A549 (cell line): ENCODE results near the gene TTC7B. TPM values are rescaled to one million over a fixed set of nuclear protein-coding genes. Genes with fewer than 3 reads are reported as not detected.

ENCODE experiments used
- ATAC-seq, 2 experiments: fragments of 200-7000 bp in 1 of 2; fragments of >200 bp in 1 of 2; cut with Nextera tagmentation in 1 of 2; cut with Tn5 transposase in 1 of 2; 3 replicates each; pipeline versions ENCODE4 v1.8.0 to v1.9.1; 2018 to 2020; ENCODE audit warnings: mild to moderate bottlenecking in 1 of 2, moderate library complexity in 1 of 2
- CTCF ChIA-PET: fragments of 300-600 bp; sonication (Branson Sonifier 250); formaldehyde crosslinking; extraction: SDS; loops from one replicate; lab custom pipeline; 2021; ENCODE audit warnings: antibody characterized with exemption, inconsistent platforms; lab: Yijun Ruan, JAX
- POLR2A ChIA-PET: fragments of 350-600 bp; formaldehyde crosslinking; extraction: SDS; loops from one replicate; lab custom pipeline; 2021; ENCODE audit warnings: antibody characterized with exemption, inconsistent platforms; lab: Yijun Ruan, JAX
- DNase-seq, 2 experiments: peaks; one replicate each; pipeline versions ENCODE4 v3.0.0 to v3.0.0-alpha.2; 2011 to 2016; ENCODE audit warnings: low read depth in 1 of 2, low spot score in 1 of 2
- FAIRE-seq: peaks from 2 replicates; lab custom pipeline; 2011; peaks lifted over from hg19 to GRCh38; lab: Jason Lieb, UNC
- H3K27ac ChIP-seq, 2 experiments: fragments of >200 bp; sonication (Bioruptor Twin); formaldehyde crosslinking; 3 replicates each; pipeline ENCODE4 v1.5.1; 2016 to 2017
- H3K4me1 ChIP-seq: fragments of >200 bp; sonication (Bioruptor Twin); formaldehyde crosslinking; 3 replicates; pipeline ENCODE4 v1.6.1; 2016
- H3K4me2 ChIP-seq: fragments of >200 bp; sonication (Bioruptor Twin); formaldehyde crosslinking; 3 replicates; pipeline ENCODE4 v1.6.1; 2016
- H3K4me3 ChIP-seq: fragments of >200 bp; sonication (Bioruptor Twin); formaldehyde crosslinking; 3 replicates; pipeline ENCODE4 v1.5.1; 2016
- H3K9me3 ChIP-seq: fragments of >200 bp; sonication (Bioruptor Twin); formaldehyde crosslinking; 3 replicates; pipeline ENCODE4 v1.6.1; 2016
- ATOH8 ChIP-seq: fragments of 250-450 bp; sonication (Bioruptor Pico); IDR thresholded peaks from 2 replicates; pipeline ENCODE4 v1.5.0; 2020; ENCODE audit warnings: low read depth, mild to moderate bottlenecking, moderate library complexity
- BCL3 ChIP-seq: fragments of >200 bp; sonication (Bioruptor Twin); formaldehyde crosslinking; IDR thresholded peaks from 3 replicates; pipeline ENCODE4 v1.6.1; 2016
- CBX2 ChIP-seq: fragments of 200-600 bp; sonication (generic); IDR thresholded peaks from 2 replicates; pipeline ENCODE4 v1.6.1; 2016; ENCODE audit warnings: low read depth, mild to moderate bottlenecking, borderline replicate concordance
- CBX8 ChIP-seq: fragments of 200-600 bp; sonication (generic); IDR thresholded peaks from 2 replicates; pipeline ENCODE4 v1.6.1; 2016
- CEBPB ChIP-seq, 2 experiments: fragments of >200 bp in 1 of 2; sonication (Bioruptor Twin) in 1 of 2; formaldehyde crosslinking in 1 of 2; IDR thresholded peaks; 2 replicates each; pipeline ENCODE4 v1.6.1; 2012 to 2016
- E2F6 ChIP-seq: IDR thresholded peaks from 2 replicates; pipeline ENCODE4 v1.6.1; 2012; ENCODE audit warnings: low read depth, borderline replicate concordance
- FOSB ChIP-seq: fragments of 250-450 bp; sonication (Bioruptor Pico); IDR thresholded peaks from 2 replicates; pipeline ENCODE4 v1.5.0; 2020; ENCODE audit warnings: mild to moderate bottlenecking, moderate library complexity
- FOXS1 ChIP-seq: fragments of 250-450 bp; sonication (Bioruptor Pico); IDR thresholded peaks from 2 replicates; pipeline ENCODE4 v1.5.0; 2020; ENCODE audit warnings: mild to moderate bottlenecking, moderate library complexity
- GATA3 ChIP-seq: IDR thresholded peaks from 2 replicates; pipeline ENCODE4 v1.6.1; 2012; ENCODE audit warnings: borderline replicate concordance
- HDAC2 ChIP-seq: fragments of 200-600 bp; sonication (generic); IDR thresholded peaks from 2 replicates; pipeline ENCODE4 v1.6.1; 2016
- HOXA7 ChIP-seq: fragments of 250-450 bp; sonication (Bioruptor Pico); IDR thresholded peaks from 2 replicates; pipeline ENCODE4 v1.5.0; 2020; ENCODE audit warnings: mild to moderate bottlenecking, moderate library complexity
- HOXB5 ChIP-seq: fragments of 250-450 bp; sonication (Bioruptor Pico); IDR thresholded peaks from 2 replicates; pipeline ENCODE4 v1.5.0; 2020; ENCODE audit warnings: mild to moderate bottlenecking, moderate library complexity
- JUNB ChIP-seq: fragments of >200 bp; sonication (Bioruptor Twin); formaldehyde crosslinking; IDR thresholded peaks from 2 replicates; pipeline ENCODE4 v1.6.1; 2016
- MAFK ChIP-seq: fragments of 450-650 bp; IDR thresholded peaks from 2 replicates; pipeline ENCODE4 v1.6.1; 2014; ENCODE audit not compliant: partially characterized antibody
- MYC ChIP-seq: IDR thresholded peaks from 2 replicates; pipeline ENCODE4 v1.6.1; 2012; ENCODE audit warnings: mild to moderate bottlenecking, inconsistent platforms, low read length, improper control_type of control experiment, borderline replicate concordance
- PHF8 ChIP-seq: fragments of 200-600 bp; sonication (generic); IDR thresholded peaks from 2 replicates; pipeline ENCODE4 v1.6.1; 2016; ENCODE audit warnings: low read depth, mild to moderate bottlenecking, antibody characterized with exemption, moderate library complexity, borderline replicate concordance
- RCOR1 ChIP-seq: fragments of 150-350 bp; IDR thresholded peaks from 2 replicates; pipeline ENCODE4 v1.6.1; 2014; ENCODE audit warnings: antibody characterized with exemption, low read length, low read depth
- RFX5 ChIP-seq: fragments of 450-650 bp; IDR thresholded peaks from 2 replicates; pipeline ENCODE4 v1.7.1; 2014; ENCODE audit warnings: antibody characterized with exemption, mild to moderate bottlenecking, moderate library complexity
- TFCP2L1 ChIP-seq: fragments of 250-450 bp; sonication (Bioruptor Pico); IDR thresholded peaks from 2 replicates; pipeline ENCODE4 v1.5.0; 2021; ENCODE audit warnings: mild to moderate bottlenecking
- TP53 ChIP-seq: fragments of 250-450 bp; sonication (Bioruptor Pico); IDR thresholded peaks from 2 replicates; pipeline ENCODE4 v1.5.0; 2021; ENCODE audit warnings: mild to moderate bottlenecking, moderate library complexity
- ZC3H11A ChIP-seq: fragments of 450-650 bp; IDR thresholded peaks from 2 replicates; pipeline ENCODE4 v1.6.1; 2014; ENCODE audit warnings: antibody characterized with exemption, mild to moderate bottlenecking
- ZFP36 ChIP-seq: fragments of 450-650 bp; IDR thresholded peaks from 2 replicates; pipeline ENCODE4 v1.6.1; 2014; ENCODE audit warnings: borderline replicate concordance; ENCODE audit not compliant: partially characterized antibody
- WGBS: methylation state at CpG from one replicate; pipeline ENCODE4 v1.1.6; 2017; ENCODE audit errors: missing lambda C conversion rate; 5-methylcytosine and 5-hydroxymethylcytosine counted together
- polyA plus RNA-seq, 4 experiments: library from polyadenylated mRNA; depleted of rRNA in 3 of 4; stranded (reverse); fragments of >200 nt; fragmentation: RNase III in 1 of 4; extraction: RNeasy Plus Mini Kit Qiagen cat#74134 plus additional on column Dnase treatment in 1 of 4; gene quantifications; 2 replicates in 3 of 4; 3 replicates in 1 of 4; pipeline ENCODE4 v1.2.3, GENCODE V29; 2011 to 2017

TTC7B gene
- polyA plus RNA-seq, 2 of the 4 experiments (the other 2 are of a cell fraction) = 16.6 to 28.0 TPM

GRCh38 chr14:90720336-90720735, 95.9 kb downstream of the TTC7B start:
- POLR2A ChIA-PET = no interaction called here

GRCh38 chr14:90717916-90718315, 98.3 kb downstream of the TTC7B start:
- ATAC-seq (no peak), FAIRE-seq (no peak), DNase-seq (no peak)
- Histone ChIP-seq H3K9me3 (no peaks in the 10 kb centered on the region), H3K27ac (no peak overlapping the region), H3K4me1 (peaks cover 8% of the 10 kb centered on the region; the same call in 2 of the 3 replicates), H3K4me3 (no peak overlapping the region), H3K4me2 (no peak overlapping the region)
- 84% methylated on average over 3 of the region's 3 CpGs for WGBS
- POLR2A ChIA-PET = interaction anchor here (0.5 kb wide), 1 partner anchor 19 kb away, joined by 4 read pairs; no protein-coding TSS in a partner anchor
- CTCF ChIA-PET = interaction anchor here (0.5 to 1.2 kb wide), 5 partner anchors 10 to 426 kb away, joined by 3 to 7 read pairs (median 3); no protein-coding TSS in a partner anchor
- TF ChIP-seq TFCP2L1 (CRISPR knock-in tag) = no peak
- no peak for TF ChIP-seq MAFK
- TF ChIP-seq CBX8 = no peak
- TF ChIP-seq FOSB (CRISPR knock-in tag) = no peak
- no peak for TF ChIP-seq CEBPB (IDR thresholded peaks at IDR 0.05)
- TF ChIP-seq TP53 (CRISPR knock-in tag) = no peak
- TF ChIP-seq JUNB = no peak
- TF ChIP-seq ZC3H11A = no peak
- no peak for TF ChIP-seq ZFP36
- TF ChIP-seq HOXA7 (CRISPR knock-in tag) = no peak
- no peak for TF ChIP-seq GATA3
- no peak for TF ChIP-seq HDAC2
- no peak for TF ChIP-seq HOXB5
- TF ChIP-seq RCOR1 = no peak
- TF ChIP-seq MYC = no peak
- TF ChIP-seq CBX2 = no peak
- TF ChIP-seq ATOH8 (CRISPR knock-in tag) = no peak
- no peak for TF ChIP-seq RFX5
- no peak for TF ChIP-seq PHF8

More at GRCh38 chr14:90720336-90720735, 95.9 kb downstream of the TTC7B start:
- Histone ChIP-seq H3K4me2 (no peak overlapping the region), H3K9me3 (no peaks in the 10 kb centered on the region), H3K27ac (no peak overlapping the region), H3K4me3 (no peak overlapping the region), H3K4me1 (peaks cover 8% of the 10 kb centered on the region; the same call in 2 of the 3 replicates)
- no peak for TF ChIP-seq E2F6
- TF ChIP-seq FOSB (CRISPR knock-in tag) = no peak
- no peak for TF ChIP-seq BCL3
- FAIRE-seq (peak; percentile 23), ATAC-seq (peak; percentile 34 to 63; a peak in 4 of 6 replicates), DNase-seq (peak in 1 of 2 experiments; percentile 11)
- CTCF ChIA-PET = interaction anchor here (1.1 to 1.4 kb wide), 4 partner anchors 8 to 37 kb away, joined by 3 to 4 read pairs (median 3); no protein-coding TSS in a partner anchor
- 72% methylated on average over 7 of the region's 7 CpGs for WGBS

- no peaks in the 10 kb centered on the region for H3K9me3 ChIP-seq
- no peak overlapping the region for H3K4me2 ChIP-seq
- no peak overlapping the region for H3K4me3 ChIP-seq
- POLR2A ChIA-PET = no interaction called here
- CTCF ChIA-PET = interaction anchor here (1.1 kb wide), 1 partner anchor 12 kb away, joined by 3 read pairs; no protein-coding TSS in a partner anchor
- ATAC-seq = no peak
- no peak for FAIRE-seq
- H3K27ac ChIP-seq = no peak overlapping the region
- DNase-seq = no peak
- TF ChIP-seq GATA3 (no peak), FOXS1 (CRISPR knock-in tag) (no peak)
- WGBS = 94% methylated on average over 4 of the region's 4 CpGs
- peaks cover 5% of the 10 kb centered on the region; the same call in 2 of the 3 replicates for H3K4me1 ChIP-seq
Observed at GRCh38 chr14:90715993-90716392, 100.2 kb downstream of the TTC7B start.
